Measurements from ENCODE around the gene UBE2F. TPM values are rescaled to one million over a fixed set of nuclear protein-coding genes. Genes with fewer than 3 reads are reported as not detected.
A peak's percentile ranks its signal among the peaks of the same experiment; 100 is the strongest.

The UBE2F gene, protein sequence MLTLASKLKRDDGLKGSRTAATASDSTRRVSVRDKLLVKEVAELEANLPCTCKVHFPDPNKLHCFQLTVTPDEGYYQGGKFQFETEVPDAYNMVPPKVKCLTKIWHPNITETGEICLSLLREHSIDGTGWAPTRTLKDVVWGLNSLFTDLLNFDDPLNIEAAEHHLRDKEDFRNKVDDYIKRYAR
- total RNA-seq (2014; rRNA removed; shearing (Covaris generic)) (18.1 and 19.9 TPM in 2 replicates), total RNA-seq (2022) (21.0 and 27.1 TPM in 2 replicates), Bru-seq, nascent RNA (percentile 66 among the genes with signal in this experiment), BruChase-seq, experiment 1, labeled RNA remaining after a 6-hour chase (percentile 75 among the genes with signal in this experiment), BruChase-seq, experiment 2, labeled RNA remaining after a 2-hour chase (percentile 70 among the genes with signal in this experiment)
- long read RNA-seq, transcript UBE2F-201 (10 exons, 2,009 nt): major isoform, 16 of 29 reads
- long read RNA-seq, partial matches to known transcripts: 9 of 29 reads
- long read RNA-seq, other reads (novel, unspliced or antisense): 1 of 29 reads

DNA sequence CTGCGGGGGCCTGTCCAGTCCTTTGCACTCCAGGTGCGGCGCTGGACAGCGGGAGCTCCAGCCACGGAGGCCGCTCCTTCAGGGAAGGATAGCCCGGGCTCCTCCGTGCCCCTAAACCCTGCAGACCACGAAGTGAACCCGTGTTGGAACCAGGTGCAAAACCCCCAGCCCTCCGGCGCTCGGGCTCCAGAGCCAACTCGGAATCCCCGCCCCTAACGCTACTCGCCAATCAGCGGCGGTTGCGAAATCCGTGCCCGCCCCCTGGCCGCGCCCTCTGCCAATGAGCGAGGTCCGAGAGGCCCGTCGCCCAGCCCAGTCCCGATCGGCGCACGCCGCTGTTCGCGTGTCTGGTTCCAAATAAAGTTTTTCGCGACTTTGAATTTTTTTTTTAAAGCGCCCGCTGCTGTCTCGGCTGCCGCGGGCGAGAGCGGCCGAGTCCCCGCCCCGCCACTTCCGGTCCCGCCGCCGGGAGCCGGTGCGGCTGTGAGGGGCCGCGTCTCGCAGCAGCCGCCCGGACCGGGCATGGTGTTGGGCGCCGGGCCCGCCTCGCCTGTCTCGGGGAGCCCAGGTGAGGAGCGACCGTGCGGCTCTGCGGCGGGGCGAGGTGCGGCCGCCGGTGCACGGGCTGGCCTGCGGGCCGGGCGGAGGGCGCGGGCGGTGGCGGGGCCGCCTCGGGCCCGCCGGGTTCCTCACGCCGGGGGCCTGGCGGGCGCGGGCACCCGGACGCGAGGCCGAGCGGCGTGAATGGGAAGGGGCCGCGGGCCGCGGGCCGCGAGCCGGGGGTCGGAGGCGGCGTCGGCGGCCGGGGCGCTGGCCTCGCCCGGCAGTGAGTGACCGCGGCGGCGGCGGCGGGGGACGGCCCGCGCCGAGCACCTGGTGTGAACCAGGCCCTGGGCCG is at the start of gene UBE2F:
Gene UBE2F (plus strand): TSS at position 450 of the 898 bp plus-strand sequence. CDS start 6,094 bp downstream, outside the sequence.
- Histone ChIP-seq H3K4me3 (ENCODE audit: low read depth, low read length, poor library complexity, severe bottlenecking) (peak within 1 kb of the TSS; percentile 83), H2AFZ (ENCODE audit: low read length) (peak within 1 kb of the TSS; percentile 90), H3K9me2 (ENCODE audit: insufficient read depth, low read length) (no peaks in the 10 kb centered on the region), H3K4me2 (ENCODE audit: low read length) (peak within 1 kb of the TSS; percentile 97), H3K79me2 (ENCODE audit: insufficient read depth, low read depth, low read length) (peaks cover 5% of the 10 kb centered on the region; the same call in 1 of the 2 replicates), H3K27ac (ENCODE audit: low read depth, low read length, poor library complexity, severe bottlenecking) (no peak within 1 kb of the TSS), H3K36me3 (ENCODE audit: insufficient read depth, low read length) (no peaks in the 10 kb centered on the region), H3K9me3 (ENCODE audit: low read length) (peaks cover 7% of the 10 kb centered on the region; the same call in 1 of the 2 replicates), H3K4me1 (ENCODE audit: insufficient read depth, low read length, poor library complexity, severe bottlenecking) (peaks cover 25% of the 10 kb centered on the region), H4K20me1 (ENCODE audit: insufficient read depth, low read length) (no peaks in the 10 kb centered on the region)
- intact Hi-C loops (cut with micrococcal nuclease; ENCODE audit: unreplicated experiment): loop anchor here (2.0 to 5.0 kb wide), 4 partner anchors 95 to 275 kb away; partner anchors contain the start of genes HES6 and SCLY
- BruUV-seq (replicated peaks): no TSS peak
- DNase-seq (ENCODE audit: low spot score): peak; percentile 98
- no peak for TF ChIP-seq EZH2phosphoT487 (IDR thresholded peaks at IDR 0.05; ENCODE audit: borderline replicate concordance, low read depth, low read length)
- TF ChIP-seq, protein P1, sequence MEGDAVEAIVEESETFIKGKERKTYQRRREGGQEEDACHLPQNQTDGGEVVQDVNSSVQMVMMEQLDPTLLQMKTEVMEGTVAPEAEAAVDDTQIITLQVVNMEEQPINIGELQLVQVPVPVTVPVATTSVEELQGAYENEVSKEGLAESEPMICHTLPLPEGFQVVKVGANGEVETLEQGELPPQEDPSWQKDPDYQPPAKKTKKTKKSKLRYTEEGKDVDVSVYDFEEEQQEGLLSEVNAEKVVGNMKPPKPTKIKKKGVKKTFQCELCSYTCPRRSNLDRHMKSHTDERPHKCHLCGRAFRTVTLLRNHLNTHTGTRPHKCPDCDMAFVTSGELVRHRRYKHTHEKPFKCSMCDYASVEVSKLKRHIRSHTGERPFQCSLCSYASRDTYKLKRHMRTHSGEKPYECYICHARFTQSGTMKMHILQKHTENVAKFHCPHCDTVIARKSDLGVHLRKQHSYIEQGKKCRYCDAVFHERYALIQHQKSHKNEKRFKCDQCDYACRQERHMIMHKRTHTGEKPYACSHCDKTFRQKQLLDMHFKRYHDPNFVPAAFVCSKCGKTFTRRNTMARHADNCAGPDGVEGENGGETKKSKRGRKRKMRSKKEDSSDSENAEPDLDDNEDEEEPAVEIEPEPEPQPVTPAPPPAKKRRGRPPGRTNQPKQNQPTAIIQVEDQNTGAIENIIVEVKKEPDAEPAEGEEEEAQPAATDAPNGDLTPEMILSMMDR (conservative IDR thresholded peaks at IDR 0.05; ENCODE audit: low read length): no peak
- ChIA-PET POLR2A (no interaction called here), CTCF (ENCODE audit: unreplicated experiment) (no interaction called here)

DNA sequence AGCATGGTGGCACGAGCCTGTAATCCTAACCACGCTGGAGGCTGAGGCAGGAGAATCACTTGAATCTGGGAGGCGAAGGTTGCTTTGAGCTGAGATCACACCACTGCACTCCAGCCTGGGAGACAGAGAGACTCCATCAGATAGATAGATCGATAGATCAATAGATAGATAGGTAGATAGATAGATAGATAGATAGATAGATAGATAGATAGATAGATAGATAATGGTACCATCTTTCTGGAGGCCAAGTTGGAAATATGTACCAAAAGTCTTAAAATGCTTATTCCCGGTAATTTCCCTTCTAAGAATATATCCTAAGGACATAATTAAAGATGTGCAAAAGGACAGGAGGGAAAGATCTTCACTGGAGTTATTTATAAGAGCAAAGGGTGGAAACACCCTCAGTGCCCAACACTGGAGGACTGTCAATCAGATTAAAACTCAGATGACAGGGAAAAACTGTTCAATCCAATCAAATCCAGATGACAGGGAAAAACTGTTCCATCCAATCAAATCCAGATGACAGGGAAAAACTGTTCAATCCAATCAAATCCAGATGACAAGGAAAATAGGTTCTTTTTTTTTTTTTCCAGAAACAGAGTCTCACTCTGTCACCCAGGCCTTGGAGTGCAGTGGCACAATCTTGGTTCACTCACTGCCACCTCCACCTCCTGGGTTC is 49.0 kb upstream of the UBE2F start:
- POLR2A ChIA-PET: no interaction called here
- no peak overlapping the region for H2AFZ ChIP-seq (ENCODE audit: low read length)
- no peaks in the 10 kb centered on the region for H3K9me3 ChIP-seq (ENCODE audit: low read length)
- intact Hi-C loops (cut with micrococcal nuclease; ENCODE audit: unreplicated experiment): no loop called here
- H4K20me1 ChIP-seq (ENCODE audit: insufficient read depth, low read length): no peaks in the 10 kb centered on the region
- no peaks in the 10 kb centered on the region for H3K79me2 ChIP-seq (ENCODE audit: insufficient read depth, low read depth, low read length)
- TF ChIP-seq, protein P1 (conservative IDR thresholded peaks at IDR 0.05; ENCODE audit: low read length): no peak
- no peak for TF ChIP-seq EZH2phosphoT487 (IDR thresholded peaks at IDR 0.05; ENCODE audit: borderline replicate concordance, low read depth, low read length)
- DNase-seq (ENCODE audit: low spot score): no peak
- H3K4me1 ChIP-seq (ENCODE audit: insufficient read depth, low read length, poor library complexity, severe bottlenecking): peaks cover 11% of the 10 kb centered on the region
- H3K4me2 ChIP-seq (ENCODE audit: low read length): no peak overlapping the region
- H3K9me2 ChIP-seq (ENCODE audit: insufficient read depth, low read length): no peaks in the 10 kb centered on the region
- CTCF ChIA-PET (ENCODE audit: unreplicated experiment): no interaction called here
- H3K4me3 ChIP-seq (ENCODE audit: low read depth, low read length, poor library complexity, severe bottlenecking): no peak overlapping the region
- H3K27ac ChIP-seq (ENCODE audit: low read depth, low read length, poor library complexity, severe bottlenecking): no peak overlapping the region
- no peaks in the 10 kb centered on the region for H3K36me3 ChIP-seq (ENCODE audit: insufficient read depth, low read length)
- BruUV-seq (replicated peaks): no TSS peak
